SK-N-SH treated with all-trans-retinoic acid at 6 μM for 48 hours (cell line): ENCODE measurements around the gene CTIF.

ENCODE experiments used
- ATAC-seq: fragments of 200-7000 bp; cut with Tn5 transposase; 3 replicates; pipeline ENCODE4 v1.9.1; 2020; ENCODE audit warnings: mild to moderate bottlenecking, moderate library complexity
- ARNTL ChIP-seq: fragments of 450-650 bp; formaldehyde crosslinking; IDR thresholded peaks from 2 replicates; pipeline ENCODE4 v1.5.0; 2020; ENCODE audit warnings: low read depth, mild to moderate bottlenecking, moderate library complexity, borderline replicate concordance
- BACH2 ChIP-seq: fragments of 250-450 bp; sonication (Bioruptor Pico); IDR thresholded peaks from 2 replicates; pipeline ENCODE4 v1.9.0; 2021; ENCODE audit warnings: mild to moderate bottlenecking, borderline replicate concordance
- CSDC2 ChIP-seq: fragments of 250-450 bp; sonication (Bioruptor Pico); IDR thresholded peaks from 2 replicates; pipeline ENCODE4 v1.5.0; 2020; ENCODE audit warnings: mild to moderate bottlenecking, moderate library complexity
- GLIS3 ChIP-seq: fragments of 250-450 bp; sonication (Bioruptor Pico); IDR thresholded peaks from 2 replicates; pipeline ENCODE4 v1.5.0; 2020; ENCODE audit warnings: mild to moderate bottlenecking, moderate library complexity
- ISL1 ChIP-seq: fragments of 250-450 bp; sonication (Bioruptor Pico); IDR thresholded peaks from 2 replicates; pipeline ENCODE4 v2.1.2; 2022; ENCODE audit warnings: mild to moderate bottlenecking, moderate library complexity
- OSR1 ChIP-seq: fragments of 250-450 bp; sonication (Bioruptor Pico); IDR thresholded peaks from 2 replicates; pipeline ENCODE4 v1.8.0; 2022; ENCODE audit warnings: moderate library complexity, mild to moderate bottlenecking, inconsistent platforms
- PPARA ChIP-seq: fragments of 250-450 bp; sonication (Bioruptor Pico); IDR thresholded peaks from 2 replicates; pipeline ENCODE4 v1.5.0; 2020; ENCODE audit warnings: mild to moderate bottlenecking, borderline replicate concordance
- RARB ChIP-seq: fragments of 250-450 bp; sonication (Bioruptor Pico); IDR thresholded peaks from 2 replicates; pipeline ENCODE4 v1.8.0; 2021; ENCODE audit warnings: mild to moderate bottlenecking, moderate library complexity
- SNAI2 ChIP-seq: fragments of 250-450 bp; sonication (Bioruptor Pico); IDR thresholded peaks from 2 replicates; pipeline ENCODE4 v1.5.0; 2020; ENCODE audit warnings: mild to moderate bottlenecking, moderate library complexity
- TCF4 ChIP-seq: fragments of 250-450 bp; sonication (Bioruptor Pico); IDR thresholded peaks from 2 replicates; pipeline ENCODE4 v1.8.0; 2021; ENCODE audit warnings: mild to moderate bottlenecking, moderate library complexity, borderline replicate concordance
- TOX ChIP-seq: fragments of 250-450 bp; sonication (Bioruptor Pico); IDR thresholded peaks from 2 replicates; pipeline ENCODE4 v1.8.0; 2021; ENCODE audit warnings: mild to moderate bottlenecking, moderate library complexity, borderline replicate concordance
- ZFP3 ChIP-seq: fragments of 250-450 bp; sonication (Bioruptor Pico); IDR thresholded peaks from 2 replicates; pipeline ENCODE4 v1.5.0; 2020; ENCODE audit warnings: mild to moderate bottlenecking, moderate library complexity
- ZFP30 ChIP-seq: fragments of 450-650 bp; formaldehyde crosslinking; IDR thresholded peaks from 2 replicates; pipeline ENCODE4 v1.5.0; 2022; ENCODE audit warnings: mild to moderate bottlenecking, moderate library complexity
- ZNF565 ChIP-seq: fragments of 450-650 bp; formaldehyde crosslinking; conservative IDR thresholded peaks from 2 replicates; pipeline ENCODE4 v1.5.0; 2020; ENCODE audit warnings: low read depth, mild to moderate bottlenecking, moderate library complexity
- ZNF70 ChIP-seq: fragments of 450-650 bp; formaldehyde crosslinking; IDR thresholded peaks from 2 replicates; pipeline ENCODE4 v1.5.0; 2020; ENCODE audit warnings: mild to moderate bottlenecking, moderate library complexity
- ZNF8 ChIP-seq: fragments of 450-650 bp; formaldehyde crosslinking; IDR thresholded peaks from 2 replicates; pipeline ENCODE4 v1.5.0; 2020; ENCODE audit warnings: mild to moderate bottlenecking, moderate library complexity
- TF ChIP-seq, protein P1 (sequence below): fragments of 250-450 bp; sonication (Bioruptor Pico); IDR thresholded peaks from 2 replicates; pipeline ENCODE4 v1.5.1; 2021; ENCODE audit warnings: mild to moderate bottlenecking, moderate library complexity
- TF ChIP-seq, protein P2 (sequence below): fragments of 250-450 bp; sonication (Bioruptor Pico); IDR thresholded peaks from 2 replicates; pipeline ENCODE4 v1.8.0; 2021; ENCODE audit warnings: low read depth, mild to moderate bottlenecking, moderate library complexity, borderline replicate concordance
- TF ChIP-seq, protein P3 (sequence below): fragments of 250-450 bp; sonication (Bioruptor Pico); IDR thresholded peaks from 2 replicates; pipeline ENCODE4 v1.8.0; 2020; ENCODE audit warnings: mild to moderate bottlenecking, moderate library complexity, borderline replicate concordance
- TF ChIP-seq, protein P4 (sequence below): fragments of 250-450 bp; sonication (Bioruptor Pico); IDR thresholded peaks from 2 replicates; pipeline ENCODE4 v1.5.1; 2020; ENCODE audit warnings: low read depth, mild to moderate bottlenecking, moderate library complexity

The CTIF gene

DNA sequence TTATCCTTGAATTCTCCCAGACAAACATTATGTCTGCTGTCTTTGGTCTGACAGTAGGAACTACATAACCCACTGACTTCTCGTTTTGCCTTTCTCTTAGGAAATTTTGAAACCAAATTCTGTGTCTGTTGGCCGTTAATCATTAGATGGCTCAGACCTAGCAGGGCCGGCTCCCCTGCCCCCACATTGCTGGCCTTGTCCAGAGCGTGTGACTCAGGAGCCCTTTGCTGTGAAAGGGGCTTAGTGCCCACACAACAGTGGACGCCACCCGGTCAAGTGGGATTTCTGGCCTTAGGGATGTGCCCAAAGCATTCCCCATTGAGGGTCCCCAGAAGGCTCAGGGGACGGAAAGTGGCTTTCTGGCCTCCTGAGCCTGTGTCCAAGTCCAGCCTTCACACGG lies 137.5 kb downstream of the CTIF start:
- ATAC-seq = no peak
- TF ChIP-seq ZFP3 (CRISPR knock-in tag) (no peak), ARNTL (no peak), RARB (CRISPR knock-in tag) (no peak), ZNF565 (no peak)
- TF ChIP-seq, protein P1, sequence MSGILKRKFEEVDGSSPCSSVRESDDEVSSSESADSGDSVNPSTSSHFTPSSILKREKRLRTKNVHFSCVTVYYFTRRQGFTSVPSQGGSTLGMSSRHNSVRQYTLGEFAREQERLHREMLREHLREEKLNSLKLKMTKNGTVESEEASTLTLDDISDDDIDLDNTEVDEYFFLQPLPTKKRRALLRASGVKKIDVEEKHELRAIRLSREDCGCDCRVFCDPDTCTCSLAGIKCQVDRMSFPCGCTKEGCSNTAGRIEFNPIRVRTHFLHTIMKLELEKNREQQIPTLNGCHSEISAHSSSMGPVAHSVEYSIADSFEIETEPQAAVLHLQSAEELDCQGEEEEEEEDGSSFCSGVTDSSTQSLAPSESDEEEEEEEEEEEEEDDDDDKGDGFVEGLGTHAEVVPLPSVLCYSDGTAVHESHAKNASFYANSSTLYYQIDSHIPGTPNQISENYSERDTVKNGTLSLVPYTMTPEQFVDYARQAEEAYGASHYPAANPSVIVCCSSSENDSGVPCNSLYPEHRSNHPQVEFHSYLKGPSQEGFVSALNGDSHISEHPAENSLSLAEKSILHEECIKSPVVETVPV (CRISPR knock-in tag) = no peak

DNA sequence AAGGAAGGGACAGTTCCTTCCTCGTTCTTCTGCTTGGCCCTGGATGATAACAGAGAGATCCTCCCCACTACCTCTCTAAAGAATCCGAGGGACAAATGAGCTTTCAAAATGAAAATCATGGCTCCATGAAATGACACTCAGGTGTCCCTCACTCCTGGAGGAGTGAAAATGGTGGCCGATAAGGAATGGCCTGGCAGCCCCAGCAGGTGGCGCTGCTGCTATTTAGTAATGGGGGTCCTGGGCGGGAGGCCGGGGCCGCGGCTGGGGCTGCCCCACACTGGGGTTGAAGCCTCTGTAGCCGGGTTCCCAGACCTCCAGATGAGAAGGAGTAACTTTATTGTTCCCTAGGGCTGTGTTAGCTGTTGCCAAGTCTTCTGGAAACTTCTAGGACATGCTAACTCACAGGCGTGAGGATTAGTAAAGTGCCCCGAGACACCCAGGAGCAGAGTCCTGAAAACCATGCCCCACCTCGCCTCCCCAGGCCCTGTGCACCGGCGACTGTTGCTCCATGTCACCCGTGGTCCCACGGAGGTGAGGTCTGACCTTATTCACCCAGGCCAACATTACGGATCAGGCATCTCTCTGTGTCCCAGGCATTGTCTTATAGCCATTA lies 138.0 kb downstream of the CTIF start:
- ATAC-seq = peak; percentile 51
- TF ChIP-seq, protein P2, sequence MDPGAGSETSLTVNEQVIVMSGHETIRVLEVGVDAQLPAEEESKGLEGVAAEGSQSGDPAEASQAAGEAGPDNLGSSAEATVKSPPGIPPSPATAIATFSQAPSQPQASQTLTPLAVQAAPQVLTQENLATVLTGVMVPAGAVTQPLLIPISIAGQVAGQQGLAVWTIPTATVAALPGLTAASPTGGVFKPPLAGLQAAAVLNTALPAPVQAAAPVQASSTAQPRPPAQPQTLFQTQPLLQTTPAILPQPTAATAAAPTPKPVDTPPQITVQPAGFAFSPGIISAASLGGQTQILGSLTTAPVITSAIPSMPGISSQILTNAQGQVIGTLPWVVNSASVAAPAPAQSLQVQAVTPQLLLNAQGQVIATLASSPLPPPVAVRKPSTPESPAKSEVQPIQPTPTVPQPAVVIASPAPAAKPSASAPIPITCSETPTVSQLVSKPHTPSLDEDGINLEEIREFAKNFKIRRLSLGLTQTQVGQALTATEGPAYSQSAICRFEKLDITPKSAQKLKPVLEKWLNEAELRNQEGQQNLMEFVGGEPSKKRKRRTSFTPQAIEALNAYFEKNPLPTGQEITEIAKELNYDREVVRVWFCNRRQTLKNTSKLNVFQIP = no peak
- TF ChIP-seq ZNF8 (CRISPR knock-in tag) (no peak), OSR1 (CRISPR knock-in tag) (no peak), SNAI2 (CRISPR knock-in tag) (no peak), TOX (CRISPR knock-in tag) (no peak), ZNF565 (no peak), ZNF70 (CRISPR knock-in tag) (no peak), ZFP30 (CRISPR knock-in tag) (no peak), BACH2 (CRISPR knock-in tag) (no peak), CSDC2 (CRISPR knock-in tag) (no peak), TCF4 (CRISPR knock-in tag) (no peak), RARB (CRISPR knock-in tag) (no peak), ISL1 (CRISPR knock-in tag) (no peak), GLIS3 (CRISPR knock-in tag) (no peak), PPARA (CRISPR knock-in tag) (no peak)
- TF ChIP-seq, protein P3, sequence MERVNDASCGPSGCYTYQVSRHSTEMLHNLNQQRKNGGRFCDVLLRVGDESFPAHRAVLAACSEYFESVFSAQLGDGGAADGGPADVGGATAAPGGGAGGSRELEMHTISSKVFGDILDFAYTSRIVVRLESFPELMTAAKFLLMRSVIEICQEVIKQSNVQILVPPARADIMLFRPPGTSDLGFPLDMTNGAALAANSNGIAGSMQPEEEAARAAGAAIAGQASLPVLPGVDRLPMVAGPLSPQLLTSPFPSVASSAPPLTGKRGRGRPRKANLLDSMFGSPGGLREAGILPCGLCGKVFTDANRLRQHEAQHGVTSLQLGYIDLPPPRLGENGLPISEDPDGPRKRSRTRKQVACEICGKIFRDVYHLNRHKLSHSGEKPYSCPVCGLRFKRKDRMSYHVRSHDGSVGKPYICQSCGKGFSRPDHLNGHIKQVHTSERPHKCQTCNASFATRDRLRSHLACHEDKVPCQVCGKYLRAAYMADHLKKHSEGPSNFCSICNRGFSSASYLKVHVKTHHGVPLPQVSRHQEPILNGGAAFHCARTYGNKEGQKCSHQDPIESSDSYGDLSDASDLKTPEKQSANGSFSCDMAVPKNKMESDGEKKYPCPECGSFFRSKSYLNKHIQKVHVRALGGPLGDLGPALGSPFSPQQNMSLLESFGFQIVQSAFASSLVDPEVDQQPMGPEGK (CRISPR knock-in tag) = no peak
- TF ChIP-seq, protein P4, sequence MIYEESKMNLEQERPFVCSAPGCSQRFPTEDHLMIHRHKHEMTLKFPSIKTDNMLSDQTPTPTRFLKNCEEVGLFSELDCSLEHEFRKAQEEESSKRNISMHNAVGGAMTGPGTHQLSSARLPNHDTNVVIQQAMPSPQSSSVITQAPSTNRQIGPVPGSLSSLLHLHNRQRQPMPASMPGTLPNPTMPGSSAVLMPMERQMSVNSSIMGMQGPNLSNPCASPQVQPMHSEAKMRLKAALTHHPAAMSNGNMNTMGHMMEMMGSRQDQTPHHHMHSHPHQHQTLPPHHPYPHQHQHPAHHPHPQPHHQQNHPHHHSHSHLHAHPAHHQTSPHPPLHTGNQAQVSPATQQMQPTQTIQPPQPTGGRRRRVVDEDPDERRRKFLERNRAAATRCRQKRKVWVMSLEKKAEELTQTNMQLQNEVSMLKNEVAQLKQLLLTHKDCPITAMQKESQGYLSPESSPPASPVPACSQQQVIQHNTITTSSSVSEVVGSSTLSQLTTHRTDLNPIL (CRISPR knock-in tag) = no peak
- TF ChIP-seq, protein P1 (CRISPR knock-in tag) = no peak

DNA sequence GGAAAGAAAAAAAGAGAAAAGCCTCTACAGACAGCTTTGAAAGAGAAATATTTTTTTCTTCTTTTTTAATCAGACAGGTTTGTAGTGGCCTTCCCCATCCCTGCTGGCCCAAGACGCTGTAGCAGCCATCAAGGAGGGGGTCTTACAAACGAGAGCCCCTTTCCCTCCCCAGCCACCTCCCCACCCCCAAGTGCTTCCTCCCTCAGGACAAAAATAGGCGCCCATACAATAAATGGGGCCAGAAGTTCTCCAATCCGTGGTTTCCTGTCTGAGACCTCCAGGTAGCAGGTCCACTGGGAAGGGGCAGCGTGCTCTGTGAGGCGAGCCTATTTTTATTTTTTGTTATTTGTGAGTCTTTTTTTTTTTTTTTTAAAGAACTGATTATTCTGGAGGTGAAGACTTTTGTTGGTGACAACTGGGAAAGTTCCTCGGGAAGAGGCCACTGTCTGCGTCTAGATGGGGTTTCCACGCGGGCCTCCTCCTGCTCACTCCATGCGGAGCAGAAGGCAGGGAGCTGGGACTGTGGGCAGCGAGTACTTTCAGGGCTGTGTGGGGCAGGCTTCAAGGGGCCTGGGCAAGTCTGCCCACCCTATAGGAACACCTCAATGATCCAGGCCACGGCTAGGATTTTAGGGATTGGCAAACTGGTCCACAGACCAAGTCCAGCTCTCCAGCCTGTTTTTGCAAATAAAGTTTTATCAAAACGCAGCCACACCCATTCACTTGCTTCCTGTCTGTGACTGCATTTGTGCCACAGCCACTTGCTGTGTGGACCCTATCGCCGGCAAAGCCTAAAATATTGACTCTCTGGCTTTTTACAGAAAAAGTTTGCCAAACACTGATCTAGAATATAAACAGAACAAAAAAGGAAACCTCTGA lies 139.6 kb downstream of the CTIF start:
- ATAC-seq = no peak

More for the DNA sequence above, 139.6 kb downstream of the CTIF start:
- TF ChIP-seq, protein P3 (CRISPR knock-in tag) = no peak
- TF ChIP-seq ZFP30 (CRISPR knock-in tag) = no peak
- TF ChIP-seq, all 23 proteins: peak for 0
